ENCODE results near the gene AKAP9.
A peak's percentile ranks its signal among the peaks of the same experiment; 100 is the strongest.
"Not testable (repeated sequence)": the region's sequence is repeated elsewhere in the genome, so short reads cannot be mapped to it uniquely, and the experiment has no call there.

The AKAP9 gene

DNA sequence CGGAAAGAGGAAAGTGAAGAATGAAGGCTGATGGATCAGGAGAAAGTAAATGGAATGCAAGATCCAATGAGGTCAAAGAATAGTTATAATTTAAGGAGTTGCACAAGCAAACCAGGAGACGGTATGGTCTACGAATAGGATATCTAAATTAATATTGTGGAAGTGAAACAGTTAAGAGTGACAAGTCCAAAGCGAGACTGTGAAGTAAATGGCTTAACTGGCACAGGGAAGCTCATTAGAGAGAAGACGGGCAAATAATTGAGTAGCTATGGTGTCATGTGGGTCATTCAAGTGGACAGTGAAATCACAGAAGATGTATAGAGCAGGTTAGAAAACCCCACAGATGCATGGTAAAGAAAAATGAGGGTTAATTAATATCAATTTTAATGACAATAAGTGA is 190.4 kb downstream of the AKAP9 start:
- DNase-seq (ENCODE audit: extremely low read depth in 1 of 2, low read depth in 1 of 2), result no peak

DNA sequence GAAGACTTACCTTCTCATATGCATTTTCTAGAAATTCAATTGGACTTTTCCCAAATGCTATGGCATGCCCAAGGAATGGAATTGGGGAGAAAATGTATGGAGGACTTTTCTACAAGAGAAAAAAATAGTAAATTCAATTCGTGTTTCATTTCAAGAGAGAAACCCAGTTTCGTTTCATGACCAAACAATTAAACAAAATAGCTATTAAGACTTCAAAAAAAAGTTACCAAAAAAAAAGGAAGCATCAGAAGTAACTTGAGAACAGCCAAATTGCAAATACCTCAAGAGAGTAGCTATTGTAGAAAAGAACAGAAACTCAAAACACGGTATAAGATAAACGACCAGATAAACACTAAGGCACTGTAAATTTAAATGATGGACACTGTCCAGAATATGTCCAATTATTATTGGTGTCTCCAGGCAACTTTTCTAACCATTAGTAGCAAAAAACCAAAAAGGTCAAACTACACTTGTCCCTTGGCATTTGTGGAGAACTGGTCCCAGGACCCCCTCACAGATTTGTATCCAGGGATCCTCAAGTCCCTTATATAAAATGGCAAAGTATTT is 191.2 kb downstream of the AKAP9 start:
- no peak for DNase-seq (ENCODE audit: extremely low read depth in 1 of 2, low read depth in 1 of 2)

DNA sequence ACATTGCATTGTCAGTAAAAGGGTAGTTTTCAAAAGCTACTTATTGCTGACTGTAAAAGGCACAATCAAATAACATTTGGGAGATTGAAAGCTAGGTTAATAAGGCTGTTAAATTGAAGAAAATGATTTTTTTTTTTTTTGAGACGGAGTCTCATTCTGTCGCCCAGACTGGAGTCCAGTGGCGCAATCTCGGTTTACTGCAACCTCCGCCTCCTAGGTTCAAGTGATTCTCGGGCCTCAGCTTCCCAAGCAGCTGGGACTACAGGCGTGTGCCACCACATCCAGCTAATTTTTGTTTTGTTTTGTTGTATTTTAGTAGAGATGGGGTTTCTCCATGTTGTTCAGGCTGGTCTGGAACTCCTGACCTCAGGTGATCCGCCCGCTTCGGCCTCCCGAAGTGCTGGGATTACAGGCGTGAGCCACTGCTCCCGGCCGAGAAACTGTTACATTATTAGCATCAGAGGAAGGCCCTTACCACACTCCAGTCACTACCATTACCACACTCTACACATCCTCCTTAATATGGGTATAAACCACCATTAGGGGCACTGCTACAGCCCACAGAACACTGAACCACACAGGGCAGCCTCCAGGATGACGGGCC is 192.6 kb downstream of the AKAP9 start:
- peak in 1 of 2 donors; percentile 0 for DNase-seq (ENCODE audit: extremely low read depth in 1 of 2, low read depth in 1 of 2)

DNA sequence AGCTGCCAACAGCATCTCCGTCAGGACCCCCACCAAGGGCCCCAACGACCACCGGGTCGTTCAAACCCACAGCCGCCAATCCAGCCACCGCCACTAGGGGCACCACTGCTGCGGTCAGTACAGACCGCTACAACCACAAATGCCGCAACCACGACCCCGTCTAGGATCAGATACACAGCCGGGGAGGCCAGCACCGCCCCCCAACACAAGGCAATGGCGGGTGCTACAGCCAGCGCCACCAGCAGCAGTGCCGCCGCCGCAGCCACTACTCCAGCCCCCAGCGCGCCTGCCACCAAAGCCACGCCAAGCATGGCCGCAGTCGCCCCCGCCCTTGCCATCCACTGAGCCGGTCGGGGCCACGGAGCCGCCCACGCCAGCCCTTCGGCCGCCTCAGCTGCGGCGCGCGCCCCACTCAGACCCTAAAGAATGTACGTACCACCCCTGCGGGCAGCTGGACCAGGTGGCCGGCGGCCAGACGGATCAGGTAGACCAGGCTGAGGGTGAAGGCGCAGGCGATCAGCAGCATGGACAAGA is 193.1 kb downstream of the AKAP9 start:
- peak; percentile 46 to 47 for DNase-seq (ENCODE audit: extremely low read depth in 1 of 2, low read depth in 1 of 2)

DNA sequence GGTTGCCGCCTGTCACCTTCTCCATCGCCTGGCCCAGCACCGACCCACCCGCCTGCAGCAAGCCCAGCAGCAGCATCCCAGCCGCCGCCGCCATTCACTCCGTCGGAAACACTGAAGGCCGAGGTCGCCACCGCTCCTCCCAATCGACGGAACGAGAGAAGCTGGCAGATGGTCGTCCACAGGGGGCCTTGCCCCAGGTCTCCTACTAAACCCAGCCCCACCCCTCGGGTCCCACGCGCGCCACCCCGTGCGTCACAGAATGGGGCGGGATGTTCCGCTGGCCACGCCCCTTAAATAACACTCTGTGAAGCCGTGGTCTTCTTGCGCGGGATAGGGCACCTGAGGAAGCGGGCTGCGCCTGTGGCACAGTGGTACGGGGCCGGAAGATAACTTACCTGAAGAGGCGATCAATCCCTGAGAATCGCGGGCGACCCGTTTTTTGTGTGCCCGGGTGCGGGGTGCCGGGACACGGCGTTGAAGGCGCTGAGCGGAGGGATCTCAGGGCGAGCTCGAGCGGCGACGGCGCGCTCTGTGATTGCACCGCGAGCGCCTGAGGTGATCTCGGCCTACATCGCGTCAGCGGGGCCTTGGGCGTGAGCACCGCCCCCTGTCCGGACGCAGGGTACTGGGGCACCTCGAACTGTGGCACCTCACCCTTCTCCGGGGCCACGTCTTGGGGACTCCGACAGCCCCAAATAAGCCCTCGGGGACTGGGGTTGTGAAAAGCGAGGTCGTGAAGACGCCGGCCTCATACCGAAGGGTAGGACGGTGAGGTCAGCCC is 193.8 kb downstream of the AKAP9 start, which contains the start of gene CYP51A1:
Gene CYP51A1 (minus strand): TSS at position 207 of the 781 bp plus-strand sequence. CDS start 113 bp downstream, at position 94.
- DNase-seq (ENCODE audit: extremely low read depth in 1 of 2, low read depth in 1 of 2), result peak; percentile 79 to 86

DNA sequence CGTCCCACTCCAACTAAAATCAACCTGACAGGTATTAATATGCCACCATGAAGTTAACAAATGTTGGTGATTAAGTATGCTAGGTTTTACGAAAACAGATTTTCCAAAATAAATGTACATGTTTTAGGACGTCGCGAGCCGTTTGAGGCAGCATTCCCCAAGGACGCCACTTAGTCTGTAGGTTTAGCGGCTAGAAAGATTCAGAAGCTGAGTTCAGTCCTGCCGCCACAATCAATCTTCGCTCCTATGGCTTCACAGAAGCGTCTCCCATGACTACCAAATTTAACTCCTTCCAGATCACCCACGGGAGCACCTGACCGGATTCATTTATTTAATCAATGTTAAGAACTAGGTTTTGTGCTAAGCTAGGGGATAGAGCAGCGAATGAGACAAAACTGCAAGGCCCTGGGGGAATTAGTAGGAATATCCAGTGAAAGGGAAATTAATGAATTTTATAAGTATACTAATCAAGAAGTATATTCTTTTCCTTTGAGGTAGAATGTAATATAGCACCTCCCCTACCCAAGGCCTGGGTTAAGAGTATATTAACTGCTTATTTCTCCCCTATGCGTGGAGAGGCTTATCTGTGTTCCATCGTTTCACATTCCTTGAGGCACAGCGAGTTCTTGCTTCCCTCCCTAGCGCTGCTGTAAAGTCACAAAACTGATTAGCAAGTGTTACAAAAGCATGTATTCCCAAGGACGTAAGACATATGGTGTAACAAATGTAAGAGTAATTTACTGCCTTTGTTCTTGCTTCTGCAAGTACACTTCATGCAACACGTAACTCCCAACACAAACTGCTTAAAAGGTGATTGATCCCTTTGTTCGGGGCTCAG is 194.6 kb downstream of the AKAP9 start:
- DNase-seq (ENCODE audit: extremely low read depth in 1 of 2, low read depth in 1 of 2), result no peak

DNA sequence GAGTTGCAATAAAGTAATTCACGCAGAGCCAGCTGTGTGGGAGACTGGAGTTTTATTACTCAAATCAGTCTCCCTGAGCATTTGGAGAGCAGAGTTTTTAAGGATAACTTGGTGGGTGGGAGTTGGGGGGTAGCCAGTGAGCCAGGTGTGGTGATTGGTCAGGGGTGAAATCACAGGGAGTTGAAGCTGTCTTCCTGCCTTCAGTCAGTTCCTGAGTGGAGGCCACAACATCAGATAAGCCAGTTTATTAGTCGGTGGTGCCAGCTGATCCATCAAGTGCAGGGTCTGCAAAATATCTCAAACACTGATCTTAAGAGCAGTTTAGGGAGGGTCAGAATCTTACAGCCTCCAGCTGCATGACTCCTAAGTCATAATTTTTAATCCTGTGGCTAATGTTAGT is 196.9 kb downstream of the AKAP9 start:
- DNase-seq (ENCODE audit: extremely low read depth in 1 of 2, low read depth in 1 of 2), result no peak

DNA sequence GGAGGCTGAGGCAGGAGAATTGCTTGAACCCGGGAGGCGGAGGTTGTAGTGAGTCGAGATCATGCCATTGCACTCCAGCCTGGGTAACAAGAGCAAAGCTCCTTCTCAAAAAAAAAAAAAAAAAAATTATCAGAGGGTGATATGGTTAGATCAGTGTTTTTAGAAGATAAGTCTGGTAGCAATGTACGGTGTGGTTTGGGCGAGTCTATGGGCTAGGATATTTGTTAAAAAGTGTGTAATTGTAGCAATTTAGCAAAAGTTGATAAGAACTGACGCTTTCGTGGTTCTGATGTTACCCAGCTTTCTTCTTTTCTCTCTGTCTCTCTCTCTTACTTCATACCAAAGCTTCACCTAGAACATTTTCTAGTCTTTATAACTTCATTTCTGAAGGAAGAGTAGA is 200.5 kb downstream of the AKAP9 start:
- DNase-seq (ENCODE audit: extremely low read depth in 1 of 2, low read depth in 1 of 2), result no peak

DNA sequence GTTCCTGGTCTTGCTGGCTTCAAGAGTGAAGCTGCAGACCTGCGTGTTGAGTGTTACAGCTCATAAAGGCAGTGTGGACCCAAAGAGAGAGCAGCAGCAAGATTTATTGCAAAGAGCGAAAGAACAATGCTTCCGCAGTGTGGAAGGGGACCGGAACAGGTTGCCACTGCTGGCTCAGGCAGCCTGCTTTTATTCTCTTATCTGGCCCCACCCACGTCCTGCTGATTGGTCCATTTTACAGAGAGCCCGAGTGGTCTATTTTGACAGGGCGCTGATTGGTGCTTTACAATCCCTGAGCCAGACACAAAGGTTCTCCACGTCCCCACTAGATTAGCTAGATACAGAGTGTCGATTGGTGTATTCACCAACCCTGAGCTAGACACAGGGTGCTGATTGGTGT is 202.1 kb downstream of the AKAP9 start:
- DNase-seq (ENCODE audit: extremely low read depth in 1 of 2, low read depth in 1 of 2), result not testable (repeated sequence)

DNA sequence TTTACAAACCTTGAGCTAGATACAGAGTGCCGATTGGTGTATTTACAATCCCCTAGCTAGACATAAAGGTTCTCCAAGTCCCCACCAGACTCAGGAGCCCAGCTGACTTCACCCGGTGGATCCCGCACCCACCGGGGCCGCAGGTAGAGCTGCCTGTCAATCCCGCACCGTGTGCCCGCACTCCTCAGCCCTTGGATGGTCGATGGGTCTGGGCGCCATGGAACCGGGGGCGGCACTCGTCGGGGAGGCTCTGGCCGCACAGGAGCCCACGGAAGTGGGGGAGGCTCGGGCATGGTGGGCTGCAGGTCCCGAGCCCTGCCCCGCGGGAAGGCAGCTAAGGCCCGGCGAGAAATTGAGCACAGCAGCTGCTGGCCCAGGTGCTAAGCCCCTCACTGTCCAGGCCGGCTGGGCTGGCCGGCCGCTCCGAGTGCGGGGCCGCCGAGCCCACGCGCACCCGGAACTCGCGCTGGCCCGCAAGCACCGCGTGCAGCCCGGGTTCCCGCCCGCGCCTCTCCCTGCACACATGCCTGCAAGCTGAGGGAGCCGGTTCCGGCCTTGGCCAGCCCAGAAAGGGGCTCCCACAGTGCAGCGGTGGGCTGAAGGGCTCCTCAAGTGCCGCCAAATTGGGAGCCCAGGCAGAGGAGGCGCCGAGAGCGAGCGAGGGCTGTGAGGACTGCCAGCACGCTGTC is 202.7 kb downstream of the AKAP9 start:
- not testable (repeated sequence) for DNase-seq (ENCODE audit: extremely low read depth in 1 of 2, low read depth in 1 of 2)

DNA sequence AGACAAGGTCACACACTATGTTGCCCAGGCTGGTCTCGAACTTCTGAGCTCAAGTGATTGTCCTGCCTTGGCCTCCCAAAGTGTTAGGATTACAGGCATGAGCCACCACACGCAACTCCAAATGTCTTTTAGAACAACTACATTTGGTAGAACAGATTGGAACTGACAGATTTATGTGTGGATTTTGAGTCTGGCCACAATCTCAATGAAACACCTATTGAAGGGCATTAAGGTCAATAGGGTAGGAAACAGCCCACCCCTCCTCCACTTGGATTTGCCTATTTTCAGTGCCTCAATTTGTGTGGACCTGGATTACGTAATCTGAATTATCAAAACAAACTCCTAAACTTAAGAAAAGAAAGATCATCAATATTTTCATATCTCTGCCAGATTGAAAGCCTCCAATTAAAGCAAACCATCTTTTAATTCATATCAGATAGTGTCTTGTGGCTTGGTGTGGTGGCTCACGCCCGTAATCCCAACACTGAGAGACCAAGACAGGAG is 209.1 kb downstream of the AKAP9 start:
- no peak for DNase-seq (ENCODE audit: extremely low read depth in 1 of 2, low read depth in 1 of 2)

DNA sequence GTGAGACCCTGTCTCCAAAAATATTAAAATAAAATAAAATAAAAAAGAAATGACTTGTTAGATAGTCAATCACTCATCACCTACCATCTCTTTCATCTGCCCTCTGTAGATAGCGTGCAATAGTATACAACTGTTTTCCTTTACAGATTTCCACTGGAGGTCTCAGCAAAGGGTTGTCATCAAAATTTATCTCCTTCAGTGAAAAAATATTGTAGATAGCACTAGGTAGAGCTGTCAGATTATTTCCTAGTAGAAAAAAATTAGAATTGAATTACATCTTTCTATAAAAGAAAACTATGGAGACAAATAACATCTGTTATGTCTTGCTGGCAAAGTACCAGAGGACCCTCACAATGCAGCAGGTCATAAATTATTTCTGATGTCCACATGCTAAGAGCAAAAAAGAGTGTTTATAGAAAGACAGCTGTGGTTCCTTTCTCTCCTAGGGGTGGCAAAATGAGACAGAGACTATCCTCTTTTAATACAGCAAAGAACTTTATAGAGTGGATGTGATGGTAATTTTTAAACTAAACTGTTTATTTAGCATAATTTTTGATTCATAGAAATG is 209.9 kb downstream of the AKAP9 start:
- DNase-seq (ENCODE audit: extremely low read depth in 1 of 2, low read depth in 1 of 2), result no peak

DNA sequence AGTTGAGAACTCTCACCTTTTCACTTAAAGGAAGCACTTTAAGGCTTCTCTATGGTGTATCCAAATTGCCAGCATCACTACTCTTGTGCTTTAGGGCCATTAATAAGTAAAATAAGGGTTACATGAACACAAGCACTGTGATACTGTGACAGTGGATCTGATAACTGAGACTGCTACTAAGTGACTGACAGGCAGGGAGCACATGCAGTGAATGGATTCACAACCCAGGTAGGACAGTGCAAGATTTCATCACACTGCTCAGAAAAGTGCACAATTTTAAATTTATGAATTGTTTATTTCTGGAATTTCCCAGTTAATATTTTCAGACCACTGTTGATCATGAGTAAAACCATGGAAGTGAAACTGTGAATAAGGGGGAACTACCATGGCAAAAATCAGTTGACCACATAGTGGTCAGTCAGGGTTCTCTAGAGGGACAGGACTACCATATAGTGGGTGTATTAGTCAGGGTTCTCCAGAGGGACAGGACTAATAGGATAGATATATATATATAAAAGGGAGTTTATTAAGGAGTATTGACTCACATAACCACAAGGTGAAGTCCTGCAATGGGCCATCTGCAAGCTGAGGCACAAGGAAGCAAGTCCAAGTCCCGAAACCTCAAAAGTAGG is 214.6 kb downstream of the AKAP9 start:
- DNase-seq (ENCODE audit: extremely low read depth in 1 of 2, low read depth in 1 of 2), result no peak

DNA sequence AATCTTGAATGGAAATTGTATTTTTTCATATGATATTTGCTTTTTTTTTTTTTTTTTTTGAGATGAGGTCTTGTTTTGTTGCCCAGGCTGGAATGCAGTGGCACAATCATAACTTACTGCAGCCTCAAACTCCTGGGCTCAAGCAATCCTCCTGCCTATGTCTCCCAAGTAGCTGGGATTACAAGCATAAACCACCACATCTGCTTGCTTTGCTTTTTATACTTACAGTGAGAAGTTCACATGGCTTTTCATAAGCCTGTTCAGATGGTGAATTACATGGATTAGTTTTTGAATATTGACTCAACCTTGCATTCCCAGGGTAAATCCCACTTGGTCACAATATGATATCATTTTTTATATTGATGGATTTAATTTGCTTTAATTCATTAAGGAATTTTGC is 216.3 kb downstream of the AKAP9 start:
- DNase-seq (ENCODE audit: extremely low read depth in 1 of 2, low read depth in 1 of 2), result no peak

DNA sequence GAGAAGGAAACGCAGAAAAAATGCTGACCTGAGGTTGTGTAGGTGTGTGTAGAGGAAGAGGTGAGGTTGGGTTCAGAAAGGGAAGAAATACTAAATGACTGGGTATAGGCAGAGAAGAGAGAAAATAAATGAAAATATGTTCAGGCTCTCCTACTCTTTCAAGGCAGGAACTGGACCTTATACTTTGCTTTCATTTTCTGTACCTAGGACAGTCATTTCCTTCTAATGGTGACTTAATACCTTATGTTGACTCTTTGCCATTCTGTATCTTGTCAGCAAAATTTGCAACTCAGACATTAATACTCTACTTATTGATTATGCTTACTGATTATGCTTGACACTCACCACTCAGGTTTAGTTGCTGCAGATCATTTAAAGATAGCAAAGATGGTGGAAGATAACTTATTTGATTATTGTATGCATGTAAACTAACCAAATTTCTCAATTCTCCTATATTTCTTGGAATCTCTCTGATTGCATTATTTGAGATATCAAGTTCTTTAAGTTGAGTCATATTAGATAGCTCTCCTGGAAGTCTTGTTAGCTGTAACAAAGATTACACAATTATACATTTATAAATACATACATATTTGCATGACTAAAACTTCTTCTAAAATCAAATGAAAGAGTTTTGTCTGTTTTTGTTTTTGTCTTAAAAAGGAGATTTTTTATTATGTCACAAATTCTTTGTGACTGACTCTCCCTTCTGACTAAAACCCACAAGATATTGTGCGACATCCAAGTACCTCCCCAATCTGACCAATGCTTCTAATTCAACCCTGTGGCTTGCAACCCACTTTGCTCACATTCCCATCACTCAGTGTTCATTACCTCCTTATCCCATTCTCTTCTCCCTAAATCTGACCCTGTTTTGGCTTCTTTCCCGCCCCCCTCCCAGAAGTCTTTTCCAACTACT is 218.3 kb downstream of the AKAP9 start:
- DNase-seq (ENCODE audit: extremely low read depth in 1 of 2, low read depth in 1 of 2), result no peak

All from stimulated activated CD8-positive, alpha-beta memory T cell treated with anti-CD3 and anti-CD28 coated beads, Interleukin-7, amount 100 ng/mL, for 48 hours (primary cell).